PFSK-1 (cell line): ENCODE results near the gene TMEM138.

ENCODE experiments used
- FOXP2 ChIP-seq: optimal IDR thresholded peaks from 2 replicates; pipeline ENCODE3; 2011; ENCODE audit warnings: borderline replicate concordance, control low read depth, inconsistent platforms; ENCODE audit not compliant: insufficient read depth; ENCODE audit errors: extremely low read length, extremely low read depth
- POLR2AphosphoS5 ChIP-seq: IDR thresholded peaks from 2 replicates; pipeline ENCODE4 v1.6.1; 2012; ENCODE audit warnings: low read depth, mild to moderate bottlenecking, control low read depth, low read length, moderate library complexity
- REST ChIP-seq, 2 experiments: IDR thresholded peaks; 2 replicates each; pipeline versions ENCODE4 v1.6.1 to v1.8.0; 2011 to 2012; ENCODE audit warnings: low read depth in 2 of 2, low read length in 2 of 2, control low read depth in 1 of 2, inconsistent platforms in 1 of 2, mild to moderate bottlenecking in 1 of 2, moderate library complexity in 1 of 2; ENCODE audit not compliant: insufficient read depth in 1 of 2
- SIN3A ChIP-seq: IDR thresholded peaks from 2 replicates; pipeline ENCODE4 v1.6.1; 2012; ENCODE audit warnings: mild to moderate bottlenecking, low read length, moderate library complexity, borderline replicate concordance; ENCODE audit not compliant: insufficient read depth
- TAF1 ChIP-seq: IDR thresholded peaks from 2 replicates; pipeline ENCODE4 v1.6.1; 2012; ENCODE audit warnings: low read length, control low read depth, borderline replicate concordance; ENCODE audit not compliant: insufficient read depth

DNA sequence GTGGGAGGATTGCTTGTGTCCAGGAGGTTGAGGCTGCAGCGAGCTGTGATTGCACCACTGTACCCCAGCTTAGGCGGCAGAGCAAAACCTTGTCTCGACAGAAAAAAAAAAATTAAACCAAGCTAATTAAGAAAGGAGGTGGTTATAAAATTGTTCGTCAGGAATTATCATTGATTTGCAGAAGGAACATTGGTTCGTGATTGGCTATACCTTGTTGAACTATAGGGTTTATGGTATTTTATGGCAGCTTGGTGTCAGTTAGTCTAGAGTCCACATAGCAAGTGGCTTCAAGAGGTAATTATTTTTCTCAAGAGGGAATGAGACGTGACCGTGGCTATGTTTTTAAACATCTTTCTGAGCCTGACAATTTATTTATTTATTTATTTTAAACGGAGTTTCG, 18.7 kb downstream of the TMEM138 start:
- TF ChIP-seq POLR2AphosphoS5, result no peak
- TF ChIP-seq REST (IDR thresholded peaks at IDR 0.05; ENCODE audit: insufficient read depth in 1 of 2, low read depth in 2 of 2, low read length in 2 of 2), result no peak
- TF ChIP-seq TAF1, result no peak
- no peak for TF ChIP-seq SIN3A
- TF ChIP-seq FOXP2, result no peak
